ENCODE results near the gene TEAD1.

Gene TEAD1
- long read RNA-seq = 0 reads

DNA sequence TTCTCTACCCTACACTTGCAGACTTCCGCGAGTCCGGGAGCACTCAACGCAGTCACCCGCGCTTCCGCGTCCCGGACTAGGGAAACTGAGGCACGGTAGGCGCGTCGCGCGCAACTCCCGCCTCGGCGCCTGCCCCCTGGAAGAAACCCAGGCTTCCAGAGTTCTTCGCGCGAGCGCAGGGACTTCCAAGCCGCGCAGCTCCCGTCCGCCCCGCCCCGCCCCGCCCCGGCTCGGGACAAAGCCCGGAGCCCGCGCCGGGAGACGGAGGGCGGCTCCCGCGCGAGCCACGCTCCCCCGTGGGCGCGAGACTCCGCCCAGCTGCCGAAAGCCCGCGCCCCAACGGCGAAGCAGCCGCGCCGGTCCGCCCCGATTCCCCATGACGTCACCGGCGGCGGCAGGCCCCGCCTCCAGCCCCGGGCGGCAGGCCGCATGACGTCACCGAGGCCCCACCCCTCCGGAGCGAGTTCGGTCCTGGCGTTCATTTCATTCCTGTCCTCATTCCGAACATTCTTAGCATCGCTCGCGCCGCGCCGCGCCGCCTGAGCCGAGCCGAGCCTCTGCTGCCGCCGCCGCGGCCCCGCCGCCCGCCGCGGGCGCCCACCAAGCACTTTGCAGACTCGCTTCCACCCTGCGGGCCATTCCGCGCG, at the start of gene TEAD1:
TEAD1 (plus strand) TSS at position 498 of the 647 bp plus-strand sequence.
- H3K4me3 ChIP-seq (replicated peaks; ENCODE audit: insufficient read depth, low read length) = peak within 1 kb of the TSS; percentile 64
- peaks cover 47% of the 10 kb centered on the region for H3K27me3 ChIP-seq (ENCODE audit: insufficient read depth, poor library complexity, severe bottlenecking)
- no peak for TF ChIP-seq POLR2AphosphoS5 (IDR thresholded peaks at IDR 0.05; ENCODE audit: low read depth)
- TF ChIP-seq GABPA (IDR thresholded peaks at IDR 0.05; ENCODE audit: low read depth) = no peak
- TF ChIP-seq SPI1 (IDR thresholded peaks at IDR 0.05; ENCODE audit: borderline replicate concordance, low read depth) = no peak
- TF ChIP-seq, protein P1, sequence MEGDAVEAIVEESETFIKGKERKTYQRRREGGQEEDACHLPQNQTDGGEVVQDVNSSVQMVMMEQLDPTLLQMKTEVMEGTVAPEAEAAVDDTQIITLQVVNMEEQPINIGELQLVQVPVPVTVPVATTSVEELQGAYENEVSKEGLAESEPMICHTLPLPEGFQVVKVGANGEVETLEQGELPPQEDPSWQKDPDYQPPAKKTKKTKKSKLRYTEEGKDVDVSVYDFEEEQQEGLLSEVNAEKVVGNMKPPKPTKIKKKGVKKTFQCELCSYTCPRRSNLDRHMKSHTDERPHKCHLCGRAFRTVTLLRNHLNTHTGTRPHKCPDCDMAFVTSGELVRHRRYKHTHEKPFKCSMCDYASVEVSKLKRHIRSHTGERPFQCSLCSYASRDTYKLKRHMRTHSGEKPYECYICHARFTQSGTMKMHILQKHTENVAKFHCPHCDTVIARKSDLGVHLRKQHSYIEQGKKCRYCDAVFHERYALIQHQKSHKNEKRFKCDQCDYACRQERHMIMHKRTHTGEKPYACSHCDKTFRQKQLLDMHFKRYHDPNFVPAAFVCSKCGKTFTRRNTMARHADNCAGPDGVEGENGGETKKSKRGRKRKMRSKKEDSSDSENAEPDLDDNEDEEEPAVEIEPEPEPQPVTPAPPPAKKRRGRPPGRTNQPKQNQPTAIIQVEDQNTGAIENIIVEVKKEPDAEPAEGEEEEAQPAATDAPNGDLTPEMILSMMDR (IDR thresholded peaks at IDR 0.05; ENCODE audit: insufficient read depth, low read length) = no peak
- TF ChIP-seq, protein P2, sequence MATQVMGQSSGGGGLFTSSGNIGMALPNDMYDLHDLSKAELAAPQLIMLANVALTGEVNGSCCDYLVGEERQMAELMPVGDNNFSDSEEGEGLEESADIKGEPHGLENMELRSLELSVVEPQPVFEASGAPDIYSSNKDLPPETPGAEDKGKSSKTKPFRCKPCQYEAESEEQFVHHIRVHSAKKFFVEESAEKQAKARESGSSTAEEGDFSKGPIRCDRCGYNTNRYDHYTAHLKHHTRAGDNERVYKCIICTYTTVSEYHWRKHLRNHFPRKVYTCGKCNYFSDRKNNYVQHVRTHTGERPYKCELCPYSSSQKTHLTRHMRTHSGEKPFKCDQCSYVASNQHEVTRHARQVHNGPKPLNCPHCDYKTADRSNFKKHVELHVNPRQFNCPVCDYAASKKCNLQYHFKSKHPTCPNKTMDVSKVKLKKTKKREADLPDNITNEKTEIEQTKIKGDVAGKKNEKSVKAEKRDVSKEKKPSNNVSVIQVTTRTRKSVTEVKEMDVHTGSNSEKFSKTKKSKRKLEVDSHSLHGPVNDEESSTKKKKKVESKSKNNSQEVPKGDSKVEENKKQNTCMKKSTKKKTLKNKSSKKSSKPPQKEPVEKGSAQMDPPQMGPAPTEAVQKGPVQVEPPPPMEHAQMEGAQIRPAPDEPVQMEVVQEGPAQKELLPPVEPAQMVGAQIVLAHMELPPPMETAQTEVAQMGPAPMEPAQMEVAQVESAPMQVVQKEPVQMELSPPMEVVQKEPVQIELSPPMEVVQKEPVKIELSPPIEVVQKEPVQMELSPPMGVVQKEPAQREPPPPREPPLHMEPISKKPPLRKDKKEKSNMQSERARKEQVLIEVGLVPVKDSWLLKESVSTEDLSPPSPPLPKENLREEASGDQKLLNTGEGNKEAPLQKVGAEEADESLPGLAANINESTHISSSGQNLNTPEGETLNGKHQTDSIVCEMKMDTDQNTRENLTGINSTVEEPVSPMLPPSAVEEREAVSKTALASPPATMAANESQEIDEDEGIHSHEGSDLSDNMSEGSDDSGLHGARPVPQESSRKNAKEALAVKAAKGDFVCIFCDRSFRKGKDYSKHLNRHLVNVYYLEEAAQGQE (IDR thresholded peaks at IDR 0.05; ENCODE audit: insufficient replicate concordance, low read depth) = no peak
- no peak within 1 kb of the TSS for H3K27ac ChIP-seq (replicated peaks)
- peak; percentile 26 to 46 for DNase-seq (ENCODE audit: low read depth in 1 of 2, low spot score in 1 of 2)

- DNase-seq (ENCODE audit: low read depth in 1 of 2, low spot score in 1 of 2) = no peak
- TF ChIP-seq, protein P2 (IDR thresholded peaks at IDR 0.05; ENCODE audit: insufficient replicate concordance, low read depth) = no peak
- TF ChIP-seq, protein P1 (IDR thresholded peaks at IDR 0.05; ENCODE audit: insufficient read depth, low read length) = no peak
- TF ChIP-seq POLR2AphosphoS5 (IDR thresholded peaks at IDR 0.05; ENCODE audit: low read depth) = no peak
- TF ChIP-seq GABPA (IDR thresholded peaks at IDR 0.05; ENCODE audit: low read depth) = no peak
- no peak for TF ChIP-seq SPI1 (IDR thresholded peaks at IDR 0.05; ENCODE audit: borderline replicate concordance, low read depth)
- Histone ChIP-seq H3K4me3 (replicated peaks; ENCODE audit: insufficient read depth, low read length) (no peak overlapping the region), H3K27me3 (ENCODE audit: insufficient read depth, poor library complexity, severe bottlenecking) (no peaks in the 10 kb centered on the region), H3K27ac (replicated peaks) (no peak overlapping the region)
Measured at GRCh38 chr11:12624595-12624994, 49.6 kb upstream of the TEAD1 start.

DNA sequence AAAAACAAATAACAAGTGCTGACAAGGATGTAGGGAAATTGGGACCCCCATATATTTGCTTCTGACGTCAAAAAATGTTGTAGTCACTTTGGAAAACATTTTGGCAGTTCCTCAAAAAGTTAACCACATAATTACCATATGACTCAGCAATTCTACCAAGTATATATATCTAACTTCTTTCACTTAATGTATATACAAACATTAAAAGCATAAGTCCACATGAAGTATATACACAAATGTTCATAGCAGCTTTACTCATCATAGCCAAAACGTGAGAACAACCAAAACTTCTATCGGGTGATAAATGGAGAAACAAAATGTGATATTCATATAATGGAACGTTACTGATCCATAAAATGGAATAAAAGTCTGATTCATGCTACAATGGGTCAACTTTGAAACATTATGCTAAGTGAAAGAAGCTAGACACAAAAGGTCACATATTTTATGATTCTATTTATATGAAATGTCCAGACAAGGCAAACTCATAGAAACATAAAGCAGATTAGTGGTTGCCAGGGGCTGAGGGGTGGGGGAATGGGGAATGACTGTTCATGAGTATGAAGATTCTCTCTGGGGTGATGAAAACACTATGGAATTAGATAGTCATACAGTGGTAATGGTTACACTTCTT, 48.7 kb upstream of the TEAD1 start:
- Histone ChIP-seq H3K27ac (replicated peaks) (no peak overlapping the region), H3K4me3 (replicated peaks; ENCODE audit: insufficient read depth, low read length) (no peak overlapping the region), H3K27me3 (ENCODE audit: insufficient read depth, poor library complexity, severe bottlenecking) (no peaks in the 10 kb centered on the region)
- DNase-seq (ENCODE audit: low read depth in 1 of 2, low spot score in 1 of 2) = no peak
- no peak for TF ChIP-seq GABPA (IDR thresholded peaks at IDR 0.05; ENCODE audit: low read depth)
- TF ChIP-seq SPI1 (IDR thresholded peaks at IDR 0.05; ENCODE audit: borderline replicate concordance, low read depth) = 0 out of 2 replicates have a peak, but pooled peaks have one; percentile 2

GRCh38 chr11:12626616-12627015, 47.6 kb upstream of the TEAD1 start:
- Histone ChIP-seq H3K27me3 (ENCODE audit: insufficient read depth, poor library complexity, severe bottlenecking) (no peaks in the 10 kb centered on the region), H3K27ac (replicated peaks) (no peak overlapping the region), H3K4me3 (replicated peaks; ENCODE audit: insufficient read depth, low read length) (no peak overlapping the region)
- TF ChIP-seq SPI1 (IDR thresholded peaks at IDR 0.05; ENCODE audit: borderline replicate concordance, low read depth) (no peak), GABPA (IDR thresholded peaks at IDR 0.05; ENCODE audit: low read depth) (no peak), POLR2AphosphoS5 (IDR thresholded peaks at IDR 0.05; ENCODE audit: low read depth) (no peak)
- TF ChIP-seq, protein P2 (IDR thresholded peaks at IDR 0.05; ENCODE audit: insufficient replicate concordance, low read depth) = no peak
- TF ChIP-seq, protein P1 (IDR thresholded peaks at IDR 0.05; ENCODE audit: insufficient read depth, low read length) = no peak
- DNase-seq (ENCODE audit: low read depth in 1 of 2, low spot score in 1 of 2) = no peak
